ENCODE measurements around the gene ACTN3. TPM values are rescaled to one million over a fixed set of nuclear protein-coding genes. Genes with fewer than 3 reads are reported as not detected.

Gene ACTN3
- total RNA-seq, 1 donor from 2014 or later, result not detected

- no peak for TF ChIP-seq CTCF (IDR thresholded peaks at IDR 0.05)
- peaks cover 3 to 5% of the 10 kb centered on the region in 2 donors for H3K4me1 ChIP-seq
- no peaks in the 10 kb centered on the region for H3K27me3 ChIP-seq
- H3K9me3 ChIP-seq, result no peaks in the 10 kb centered on the region
- peak overlapping the region in 1 of 2 donors; percentile 46 for H3K27ac ChIP-seq
- peaks cover 0 to 5% of the 10 kb centered on the region in 2 donors for H3K36me3 ChIP-seq
- DNase-seq (ENCODE audit: low spot score in 2 of 2), result no peak
- intact Hi-C loops (cut with DNase I), result loop anchor here (1.0 kb wide), 1 partner anchor 21 kb away; the partner anchor contains the start of genes ACTN3 and ZDHHC24
- peak overlapping the region; percentile 63 to 70 for H3K4me3 ChIP-seq
Observed at GRCh38 chr11:66567787-66568123, 21.1 kb downstream of the ACTN3 start.

DNA sequence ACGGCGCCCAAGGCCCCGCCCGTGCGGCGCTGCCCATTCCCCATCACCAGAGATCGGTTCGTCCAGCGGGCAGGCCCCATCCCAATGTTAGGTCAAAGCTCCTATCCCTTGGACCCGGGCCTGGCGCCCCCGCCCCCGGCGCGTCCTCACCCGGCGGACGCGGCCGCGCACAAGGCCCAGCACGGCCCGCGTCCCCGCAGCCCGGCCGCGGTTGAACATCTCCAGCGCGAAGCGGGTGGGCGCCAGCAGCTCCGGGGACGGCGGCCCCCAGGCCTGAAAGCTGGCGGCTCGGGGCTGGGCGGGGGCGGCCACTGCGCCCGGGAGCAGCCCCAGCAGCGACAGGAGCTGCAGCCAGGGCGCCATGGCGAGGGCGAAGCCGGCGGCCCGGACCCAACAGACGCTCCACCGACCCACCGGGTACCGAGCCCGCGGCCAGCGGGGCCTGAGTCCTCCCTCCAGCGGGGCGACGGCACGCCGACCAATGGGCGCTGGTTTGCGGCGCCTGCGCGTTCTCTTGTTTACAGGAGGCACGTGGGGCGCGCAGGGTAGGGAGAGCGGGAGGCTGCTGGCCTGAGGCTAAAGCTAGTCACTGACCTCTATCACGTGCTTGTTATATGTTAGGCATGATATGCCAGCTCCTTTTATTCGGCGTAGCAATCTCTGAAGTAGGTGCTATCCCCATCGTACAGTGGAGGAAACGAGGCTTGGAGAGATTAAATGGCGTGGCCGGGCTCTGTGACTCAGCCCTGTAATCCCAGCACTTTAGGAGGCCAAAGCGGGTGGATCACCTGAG is 21.6 kb downstream of the ACTN3 start, which contains the start of gene CTSF:
Gene CTSF, minus strand, starts transcription at position 483 of the 793 bp plus-strand sequence. Its CDS starts 120 bp downstream, at position 363.
- Histone ChIP-seq H3K4me3 (peak within 1 kb of the TSS; percentile 63 to 70), H3K27me3 (no peaks in the 10 kb centered on the region), H3K27ac (peak within 1 kb of the TSS in 1 of 2 donors; percentile 46), H3K36me3 (peaks cover 0 to 5% of the 10 kb centered on the region in 2 donors), H3K9me3 (no peaks in the 10 kb centered on the region), H3K4me1 (peaks cover 3 to 5% of the 10 kb centered on the region in 2 donors)
- TF ChIP-seq CTCF (IDR thresholded peaks at IDR 0.05), result no peak
- peak; percentile 40 to 89 for DNase-seq (ENCODE audit: low spot score in 2 of 2)
- intact Hi-C loops (cut with DNase I), result loop anchor here (1.0 kb wide), 1 partner anchor 22 kb away; the partner anchor contains the start of genes ACTN3 and ZDHHC24

- DNase-seq (ENCODE audit: low spot score in 2 of 2), result no peak
- Histone ChIP-seq H3K27ac (no peak overlapping the region), H3K4me1 (peaks cover 3 to 5% of the 10 kb centered on the region in 2 donors), H3K4me3 (peak overlapping the region; percentile 63 to 70), H3K9me3 (no peaks in the 10 kb centered on the region), H3K36me3 (peaks cover 0 to 5% of the 10 kb centered on the region in 2 donors), H3K27me3 (no peaks in the 10 kb centered on the region)
- intact Hi-C loops (cut with DNase I), result no loop called here
- no peak for TF ChIP-seq CTCF (IDR thresholded peaks at IDR 0.05)
Observed at GRCh38 chr11:66569076-66569475, 22.4 kb downstream of the ACTN3 start.

GRCh38 chr11:66570079-66570849 is 23.6 kb downstream of the ACTN3 start:
- peaks cover 0 to 5% of the 10 kb centered on the region in 2 donors for H3K36me3 ChIP-seq
- peaks cover 3 to 5% of the 10 kb centered on the region in 2 donors for H3K4me1 ChIP-seq
- no peak for DNase-seq (ENCODE audit: low spot score in 2 of 2)
- no peak overlapping the region for H3K4me3 ChIP-seq
- H3K27ac ChIP-seq, result no peak overlapping the region
- no peaks in the 10 kb centered on the region for H3K27me3 ChIP-seq
- intact Hi-C loops (cut with DNase I), result no loop called here
- no peak for TF ChIP-seq CTCF (IDR thresholded peaks at IDR 0.05)
- no peaks in the 10 kb centered on the region for H3K9me3 ChIP-seq

DNA sequence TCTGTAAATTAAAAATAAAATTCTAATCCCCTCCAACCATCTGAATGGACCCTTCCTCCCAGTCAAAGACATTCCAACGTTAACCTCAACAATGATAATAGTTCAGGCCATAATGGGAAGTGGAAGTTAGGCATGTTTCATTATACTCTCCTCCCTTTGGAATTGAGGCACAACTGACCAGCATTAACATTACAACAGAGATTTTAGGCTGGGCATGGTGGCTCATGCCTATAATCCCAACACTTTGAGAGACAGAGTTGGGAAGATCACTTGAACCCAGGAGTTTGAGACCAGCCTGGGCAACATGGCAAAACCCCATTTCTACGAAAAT is 24.1 kb downstream of the ACTN3 start:
- no peak overlapping the region for H3K27ac ChIP-seq
- no peaks in the 10 kb centered on the region for H3K9me3 ChIP-seq
- peaks cover 3 to 5% of the 10 kb centered on the region in 2 donors for H3K4me1 ChIP-seq
- H3K4me3 ChIP-seq, result no peak overlapping the region
- H3K27me3 ChIP-seq, result no peaks in the 10 kb centered on the region
- intact Hi-C loops (cut with DNase I), result no loop called here
- no peak for DNase-seq (ENCODE audit: low spot score in 2 of 2)
- peaks cover 0 to 2% of the 10 kb centered on the region in 2 donors for H3K36me3 ChIP-seq
- TF ChIP-seq CTCF (IDR thresholded peaks at IDR 0.05), result no peak

Data from ascending aorta (tissue), 2 donors.